Measurements from ENCODE around the gene PRPF19.

PRPF19 gene

DNA sequence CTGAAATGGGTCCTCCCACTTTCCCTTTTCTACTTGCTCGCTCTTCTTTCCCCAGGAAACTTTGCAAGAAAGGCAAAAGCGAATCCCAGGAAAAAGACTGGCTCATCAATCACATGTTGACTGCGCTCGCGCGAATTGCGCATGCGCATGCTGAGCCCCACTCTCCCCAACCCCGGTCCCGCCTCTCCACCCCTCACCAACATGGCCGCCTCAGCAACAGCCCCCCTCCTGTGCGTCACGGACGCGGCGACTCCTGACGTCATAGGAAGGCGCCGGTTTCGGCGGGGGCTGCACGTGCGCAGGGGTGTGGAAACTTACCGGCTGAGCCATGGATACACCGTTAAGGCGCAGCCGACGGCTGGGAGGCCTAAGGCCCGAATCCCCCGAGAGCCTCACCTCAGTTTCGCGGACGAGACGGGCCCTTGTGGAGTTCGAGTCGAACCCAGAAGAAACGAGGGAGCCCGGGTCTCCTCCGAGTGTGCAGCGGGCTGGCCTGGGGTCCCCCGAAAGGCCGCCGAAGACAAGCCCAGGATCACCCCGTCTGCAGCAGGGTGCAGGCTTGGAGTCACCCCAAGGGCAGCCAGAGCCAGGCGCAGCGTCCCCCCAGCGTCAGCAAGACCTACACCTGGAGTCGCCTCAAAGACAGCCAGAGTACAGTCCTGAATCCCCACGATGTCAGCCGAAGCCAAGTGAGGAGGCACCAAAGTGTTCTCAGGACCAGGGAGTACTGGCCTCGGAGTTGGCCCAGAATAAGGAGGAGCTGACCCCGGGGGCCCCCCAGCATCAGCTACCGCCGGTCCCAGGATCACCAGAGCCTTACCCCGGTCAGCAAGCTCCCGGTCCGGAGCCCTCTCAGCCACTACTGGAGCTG, 64.4 kb downstream of the PRPF19 start, which contains the start of gene CCDC86:
Gene CCDC86 (plus strand): TSS at position 317 of the 871 bp plus-strand sequence. CDS start 12 bp downstream, at position 329.
- DNase-seq (ENCODE audit: low spot score), result peak; percentile 100
